A673 (cell line): ENCODE data around the gene AKAP17A.

Source experiments
- EZH2 ChIP-seq: fragments of 200-600 bp; sonication (generic); IDR thresholded peaks from 2 replicates; pipeline ENCODE4 v1.6.1; 2017; ENCODE audit warnings: borderline replicate concordance, low read depth, mild to moderate bottlenecking, mixed read lengths, antibody characterized with exemption, low read length; ENCODE audit not compliant: poor library complexity, severe bottlenecking
- TF ChIP-seq, protein P1 (sequence below): fragments of 300-800, 200-600 bp; sonication (generic); conservative IDR thresholded peaks from 2 replicates; pipeline ENCODE4 v1.5.1; 2017; ENCODE audit warnings: low read depth, mild to moderate bottlenecking, antibody characterized with exemption, low read length, moderate library complexity, mixed read lengths

DNA sequence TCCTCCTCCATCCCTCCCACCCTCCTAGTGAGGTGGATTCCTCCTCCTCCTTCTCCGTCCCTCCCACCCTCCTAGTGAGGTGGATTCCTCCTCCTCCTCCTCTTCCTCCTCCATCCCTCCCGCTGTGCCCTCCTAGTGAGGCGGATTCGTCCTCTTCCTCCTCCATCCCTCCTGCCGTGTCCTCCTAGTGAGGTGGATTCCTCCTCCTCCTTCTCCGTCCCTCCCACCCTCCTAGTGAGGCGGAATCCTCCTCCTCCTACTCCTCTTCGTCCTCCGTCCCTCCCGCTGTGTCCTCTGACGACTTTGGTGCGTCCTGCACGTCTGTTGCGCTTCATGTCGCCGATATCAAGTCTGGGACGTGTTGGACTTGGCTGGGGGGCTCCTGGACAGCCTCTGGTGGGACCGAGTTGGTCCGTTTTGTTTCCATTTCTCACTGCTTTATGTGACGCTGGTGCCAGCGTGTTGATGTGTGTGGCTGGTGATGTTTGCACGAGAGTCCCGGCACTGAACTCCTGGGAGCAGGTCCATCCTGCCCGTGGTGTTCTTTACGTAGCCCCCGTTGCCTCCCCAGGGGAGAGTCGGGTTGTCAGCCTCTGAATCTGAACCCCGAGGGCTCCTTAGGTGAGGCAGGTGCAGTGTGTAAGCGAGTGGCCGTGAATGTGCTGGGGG lies 5.4 kb downstream of the AKAP17A start:
- TF ChIP-seq, protein P1, sequence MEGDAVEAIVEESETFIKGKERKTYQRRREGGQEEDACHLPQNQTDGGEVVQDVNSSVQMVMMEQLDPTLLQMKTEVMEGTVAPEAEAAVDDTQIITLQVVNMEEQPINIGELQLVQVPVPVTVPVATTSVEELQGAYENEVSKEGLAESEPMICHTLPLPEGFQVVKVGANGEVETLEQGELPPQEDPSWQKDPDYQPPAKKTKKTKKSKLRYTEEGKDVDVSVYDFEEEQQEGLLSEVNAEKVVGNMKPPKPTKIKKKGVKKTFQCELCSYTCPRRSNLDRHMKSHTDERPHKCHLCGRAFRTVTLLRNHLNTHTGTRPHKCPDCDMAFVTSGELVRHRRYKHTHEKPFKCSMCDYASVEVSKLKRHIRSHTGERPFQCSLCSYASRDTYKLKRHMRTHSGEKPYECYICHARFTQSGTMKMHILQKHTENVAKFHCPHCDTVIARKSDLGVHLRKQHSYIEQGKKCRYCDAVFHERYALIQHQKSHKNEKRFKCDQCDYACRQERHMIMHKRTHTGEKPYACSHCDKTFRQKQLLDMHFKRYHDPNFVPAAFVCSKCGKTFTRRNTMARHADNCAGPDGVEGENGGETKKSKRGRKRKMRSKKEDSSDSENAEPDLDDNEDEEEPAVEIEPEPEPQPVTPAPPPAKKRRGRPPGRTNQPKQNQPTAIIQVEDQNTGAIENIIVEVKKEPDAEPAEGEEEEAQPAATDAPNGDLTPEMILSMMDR: no peak
- no peak for TF ChIP-seq EZH2
